ENCODE measurements around the gene PNPLA6.

The PNPLA6 gene

GRCh38 chr19:7554565-7554964 lies 19.0 kb downstream of the PNPLA6 start:
- TF ChIP-seq TAF1 (IDR thresholded peaks at IDR 0.05; ENCODE audit: borderline replicate concordance, insufficient read depth, low read length), result no peak
- no peak for TF ChIP-seq SIN3A (IDR thresholded peaks at IDR 0.05; ENCODE audit: borderline replicate concordance, insufficient read depth, low read length)
- no peak for TF ChIP-seq FOXP2 (optimal IDR thresholded peaks at IDR 0.05; ENCODE audit: borderline replicate concordance, extremely low read depth, extremely low read length, insufficient read depth)
- TF ChIP-seq, protein P1, sequence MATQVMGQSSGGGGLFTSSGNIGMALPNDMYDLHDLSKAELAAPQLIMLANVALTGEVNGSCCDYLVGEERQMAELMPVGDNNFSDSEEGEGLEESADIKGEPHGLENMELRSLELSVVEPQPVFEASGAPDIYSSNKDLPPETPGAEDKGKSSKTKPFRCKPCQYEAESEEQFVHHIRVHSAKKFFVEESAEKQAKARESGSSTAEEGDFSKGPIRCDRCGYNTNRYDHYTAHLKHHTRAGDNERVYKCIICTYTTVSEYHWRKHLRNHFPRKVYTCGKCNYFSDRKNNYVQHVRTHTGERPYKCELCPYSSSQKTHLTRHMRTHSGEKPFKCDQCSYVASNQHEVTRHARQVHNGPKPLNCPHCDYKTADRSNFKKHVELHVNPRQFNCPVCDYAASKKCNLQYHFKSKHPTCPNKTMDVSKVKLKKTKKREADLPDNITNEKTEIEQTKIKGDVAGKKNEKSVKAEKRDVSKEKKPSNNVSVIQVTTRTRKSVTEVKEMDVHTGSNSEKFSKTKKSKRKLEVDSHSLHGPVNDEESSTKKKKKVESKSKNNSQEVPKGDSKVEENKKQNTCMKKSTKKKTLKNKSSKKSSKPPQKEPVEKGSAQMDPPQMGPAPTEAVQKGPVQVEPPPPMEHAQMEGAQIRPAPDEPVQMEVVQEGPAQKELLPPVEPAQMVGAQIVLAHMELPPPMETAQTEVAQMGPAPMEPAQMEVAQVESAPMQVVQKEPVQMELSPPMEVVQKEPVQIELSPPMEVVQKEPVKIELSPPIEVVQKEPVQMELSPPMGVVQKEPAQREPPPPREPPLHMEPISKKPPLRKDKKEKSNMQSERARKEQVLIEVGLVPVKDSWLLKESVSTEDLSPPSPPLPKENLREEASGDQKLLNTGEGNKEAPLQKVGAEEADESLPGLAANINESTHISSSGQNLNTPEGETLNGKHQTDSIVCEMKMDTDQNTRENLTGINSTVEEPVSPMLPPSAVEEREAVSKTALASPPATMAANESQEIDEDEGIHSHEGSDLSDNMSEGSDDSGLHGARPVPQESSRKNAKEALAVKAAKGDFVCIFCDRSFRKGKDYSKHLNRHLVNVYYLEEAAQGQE (IDR thresholded peaks at IDR 0.05; ENCODE audit: insufficient read depth in 1 of 2, low read depth in 2 of 2, low read length in 2 of 2), result no peak
- no peak for TF ChIP-seq POLR2AphosphoS5 (IDR thresholded peaks at IDR 0.05; ENCODE audit: low read depth, low read length)

DNA sequence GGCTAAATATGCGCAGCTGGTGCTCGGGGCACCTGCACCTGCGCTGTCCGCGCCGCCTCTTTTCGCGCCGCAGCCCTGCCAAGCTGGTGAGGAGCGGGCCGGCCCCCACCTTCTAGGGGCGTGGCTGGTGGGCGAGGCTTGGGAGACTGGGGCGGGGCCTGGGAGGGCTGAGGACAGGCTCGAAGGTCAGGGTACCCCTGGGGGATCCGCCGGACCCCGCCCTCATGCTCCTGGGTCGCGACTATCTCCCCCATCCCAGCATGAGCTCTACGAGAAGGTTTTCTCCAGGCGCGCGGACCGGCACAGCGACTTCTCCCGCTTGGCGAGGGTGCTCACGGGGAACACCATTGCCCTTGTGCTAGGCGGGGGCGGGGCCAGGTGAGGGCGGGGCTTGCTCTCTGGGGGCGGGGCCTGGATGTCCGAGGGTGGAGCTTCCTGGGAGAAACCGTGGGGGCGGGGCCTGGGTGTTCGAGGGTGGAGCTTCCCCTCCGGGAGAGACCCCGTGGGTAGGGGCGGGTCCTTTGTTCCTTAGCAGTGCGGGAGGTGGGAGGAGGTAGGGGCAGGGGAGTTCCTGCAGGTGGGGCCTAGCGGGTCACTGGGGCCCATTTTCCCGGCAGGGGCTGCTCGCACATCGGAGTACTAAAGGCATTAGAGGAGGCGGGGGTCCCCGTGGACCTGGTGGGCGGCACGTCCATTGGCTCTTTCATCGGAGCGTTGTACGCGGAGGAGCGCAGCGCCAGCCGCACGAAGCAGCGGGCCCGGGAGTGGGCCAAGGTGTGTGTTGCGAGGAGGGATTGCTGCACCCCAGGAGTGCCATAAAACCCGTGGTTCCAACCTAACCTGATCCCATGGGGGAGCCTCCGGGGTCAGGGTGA lies 19.7 kb downstream of the PNPLA6 start:
- TF ChIP-seq SIN3A (IDR thresholded peaks at IDR 0.05; ENCODE audit: borderline replicate concordance, insufficient read depth, low read length) (no peak), TAF1 (IDR thresholded peaks at IDR 0.05; ENCODE audit: borderline replicate concordance, insufficient read depth, low read length) (no peak), FOXP2 (optimal IDR thresholded peaks at IDR 0.05; ENCODE audit: borderline replicate concordance, extremely low read depth, extremely low read length, insufficient read depth) (no peak), POLR2AphosphoS5 (IDR thresholded peaks at IDR 0.05; ENCODE audit: low read depth, low read length) (no peak)
- TF ChIP-seq, protein P1 (IDR thresholded peaks at IDR 0.05; ENCODE audit: insufficient read depth in 1 of 2, low read depth in 2 of 2, low read length in 2 of 2), result no peak

- TF ChIP-seq SIN3A (IDR thresholded peaks at IDR 0.05; ENCODE audit: borderline replicate concordance, insufficient read depth, low read length) (no peak), POLR2AphosphoS5 (IDR thresholded peaks at IDR 0.05; ENCODE audit: low read depth, low read length) (no peak), FOXP2 (optimal IDR thresholded peaks at IDR 0.05; ENCODE audit: borderline replicate concordance, extremely low read depth, extremely low read length, insufficient read depth) (no peak), TAF1 (IDR thresholded peaks at IDR 0.05; ENCODE audit: borderline replicate concordance, insufficient read depth, low read length) (no peak)
- TF ChIP-seq, protein P1 (IDR thresholded peaks at IDR 0.05; ENCODE audit: insufficient read depth in 1 of 2, low read depth in 2 of 2, low read length in 2 of 2), result no peak
These were observed 21.3 kb downstream of the PNPLA6 start for GRCh38 chr19:7556696-7557315.

- TF ChIP-seq, protein P1 (IDR thresholded peaks at IDR 0.05; ENCODE audit: insufficient read depth in 1 of 2, low read depth in 2 of 2, low read length in 2 of 2), result no peak
- TF ChIP-seq POLR2AphosphoS5 (IDR thresholded peaks at IDR 0.05; ENCODE audit: low read depth, low read length) (no peak), FOXP2 (optimal IDR thresholded peaks at IDR 0.05; ENCODE audit: borderline replicate concordance, extremely low read depth, extremely low read length, insufficient read depth) (no peak), SIN3A (IDR thresholded peaks at IDR 0.05; ENCODE audit: borderline replicate concordance, insufficient read depth, low read length) (no peak), TAF1 (IDR thresholded peaks at IDR 0.05; ENCODE audit: borderline replicate concordance, insufficient read depth, low read length) (no peak)
These were observed 23.1 kb downstream of the PNPLA6 start for GRCh38 chr19:7558667-7559066.

Measured in PFSK-1 (cell line).